GM19467 (cell line): ENCODE data around the gene SIAH2.

Experiments used
- ATAC-seq: cut with Tn5 transposase; IDR thresholded peaks from one replicate; pipeline ENCODE4 v1.9.1; 2021; ENCODE audit warnings: mild to moderate bottlenecking, moderate library complexity; ENCODE audit not compliant: unreplicated experiment

Gene SIAH2

GRCh38 chr3:150736316-150736719 is 26.7 kb downstream of the SIAH2 start:
- ATAC-seq, result no peak

GRCh38 chr3:150734795-150735119 is 28.2 kb downstream of the SIAH2 start:
- no peak for ATAC-seq

- no peak for ATAC-seq
Observed at GRCh38 chr3:150733936-150734794, 28.8 kb downstream of the SIAH2 start.

- no peak for ATAC-seq
Observed at GRCh38 chr3:150733373-150733935, 29.5 kb downstream of the SIAH2 start.

GRCh38 chr3:150729682-150730360 is 33.1 kb downstream of the SIAH2 start:
- ATAC-seq, result no peak

- no peak for ATAC-seq
Observed at GRCh38 chr3:150727653-150728502, 35.1 kb downstream of the SIAH2 start.

GRCh38 chr3:150725548-150725947 is 37.4 kb downstream of the SIAH2 start:
- ATAC-seq, result no peak

GRCh38 chr3:150723946-150724345 is 39.0 kb downstream of the SIAH2 start:
- ATAC-seq, result no peak

- ATAC-seq, result no peak
Observed at GRCh38 chr3:150722267-150722666, 40.7 kb downstream of the SIAH2 start.

- ATAC-seq, result no peak
Observed at GRCh38 chr3:150721285-150722130, 41.5 kb downstream of the SIAH2 start.

- ATAC-seq, result no peak
Observed at GRCh38 chr3:150720444-150720843, 42.5 kb downstream of the SIAH2 start.

GRCh38 chr3:150710097-150710496 is 52.9 kb downstream of the SIAH2 start:
- no peak for ATAC-seq

- ATAC-seq, result peak; percentile 99
Observed at GRCh38 chr3:150703756-150704344, 59.1 kb downstream of the SIAH2 start, which contains the start of gene ERICH6. Gene ERICH6 (minus strand): TSS chr3:150703920. CDS start chr3:150703898, 22 bp downstream.

- ATAC-seq, result peak; percentile 24
Observed at GRCh38 chr3:150703299-150703755, 59.6 kb downstream of the SIAH2 start.

GRCh38 chr3:150699068-150699639 is 63.8 kb downstream of the SIAH2 start:
- ATAC-seq, result no peak

- no peak for ATAC-seq
Observed at GRCh38 chr3:150697646-150698045, 65.3 kb downstream of the SIAH2 start.

- ATAC-seq, result no peak
Observed at GRCh38 chr3:150691414-150692040, 71.4 kb downstream of the SIAH2 start.
